ENCODE data around the gene MSANTD4. TPM values are rescaled to one million over a fixed set of nuclear protein-coding genes. Genes with fewer than 3 reads are reported as not detected.

Gene MSANTD4
- total RNA-seq, 1 experiment from 2014 or later: 17.5 TPM

DNA sequence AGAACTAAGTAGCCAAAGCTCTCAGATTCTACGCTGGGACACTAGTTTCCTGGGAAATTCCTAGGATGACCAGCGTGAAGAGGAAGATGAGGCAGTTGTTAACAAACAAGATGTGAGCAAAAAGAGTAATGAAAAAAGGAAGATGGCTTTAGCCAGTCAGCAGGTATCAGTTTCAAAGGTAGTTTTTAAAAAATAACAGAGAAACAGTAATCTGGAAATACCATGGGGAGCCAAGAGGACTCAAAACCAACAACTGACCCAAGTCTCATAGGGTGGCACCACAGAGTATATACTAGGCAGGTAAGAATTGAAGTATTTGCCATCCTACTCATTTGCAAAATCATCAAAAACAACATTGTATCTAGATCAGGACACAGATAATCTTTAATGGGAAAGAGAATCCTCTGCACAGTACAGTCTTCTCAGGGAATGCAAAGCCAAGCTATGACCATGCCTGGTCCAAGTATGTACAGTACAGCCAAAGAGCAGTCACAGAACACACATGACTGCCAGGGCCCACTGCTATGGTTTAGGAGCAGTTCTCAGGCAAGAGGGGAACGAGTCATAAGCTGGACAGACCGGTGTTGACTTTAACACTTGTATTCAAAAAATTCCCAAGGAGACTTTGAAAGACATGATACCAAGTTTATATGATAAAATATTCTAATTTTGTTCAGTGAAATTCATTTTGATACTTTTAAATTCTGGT lies 20.6 kb downstream of the MSANTD4 start:
- Mint-ChIP-seq H3K9me3 (peaks cover 20 to 28% of the 10 kb centered on the region in 2 experiments), H3K27ac (no peak overlapping the region), H3K4me3 (no peak overlapping the region), H3K36me3 (ENCODE audit: insufficient read depth in 1 of 3, low read depth in 3 of 3) (peaks cover 38 to 57% (median 50%) of the 10 kb centered on the region in 3 experiments), H3K27me3 (ENCODE audit: low read depth) (no peaks in the 10 kb centered on the region), H3K4me1 (peaks cover 7 to 8% of the 10 kb centered on the region in 2 experiments; a peak in 3 of 4 replicates)
- Histone ChIP-seq H3K79me2 (ENCODE audit: insufficient read depth, low read length) (no peaks in the 10 kb centered on the region), H3K9me3 (ENCODE audit: control insufficient read depth, low read depth, low read length) (peaks cover 4% of the 10 kb centered on the region), H3K9ac (ENCODE audit: extremely low read depth, insufficient read length, low read length) (no peak overlapping the region), H4K8ac (replicated peaks; ENCODE audit: insufficient read length, low read depth, low read length) (no peak overlapping the region), H2BK15ac (ENCODE audit: low read depth, low read length) (no peak overlapping the region), H2BK20ac (ENCODE audit: low read depth, low read length, poor library complexity, severe bottlenecking) (no peak overlapping the region), H3K23ac (ENCODE audit: insufficient read length, low read depth, low read length) (no peak overlapping the region), H4K20me1 (ENCODE audit: control insufficient read depth, insufficient read depth, insufficient read length) (no peaks in the 10 kb centered on the region), H3K4ac (ENCODE audit: low read depth, low read length) (no peak overlapping the region), H3K27me3 (ENCODE audit: insufficient read depth, low read length) (no peaks in the 10 kb centered on the region), H2AFZ (ENCODE audit: low read length) (no peak overlapping the region), H4K5ac (ENCODE audit: insufficient read length, low read depth, low read length) (no peak overlapping the region), H2AK5ac (ENCODE audit: insufficient read length, low read length) (no peak overlapping the region), H2BK12ac (ENCODE audit: insufficient read length, low read depth, low read length) (no peak overlapping the region), H3K56ac (ENCODE audit: insufficient read length, low read depth, low read length) (no peak overlapping the region), H2BK120ac (ENCODE audit: low read depth, low read length, poor library complexity, severe bottlenecking) (no peak overlapping the region), H2BK5ac (ENCODE audit: insufficient read length, low read length) (no peak overlapping the region), H3K18ac (ENCODE audit: insufficient read length, low read depth, low read length) (no peak overlapping the region), H3K27ac (ENCODE audit: insufficient read length, low read depth, low read length) (no peak overlapping the region), H3K14ac (ENCODE audit: insufficient read depth, low read length) (no peak overlapping the region), H3K4me2 (ENCODE audit: insufficient read depth, insufficient read length, low read length) (no peak overlapping the region), H3K79me1 (ENCODE audit: insufficient read depth, low read depth, low read length, poor library complexity, severe bottlenecking) (no peaks in the 10 kb centered on the region), H4K91ac (ENCODE audit: insufficient read length, low read depth, low read length) (no peak overlapping the region), H3K4me1 (ENCODE audit: insufficient read depth, low read length) (no peaks in the 10 kb centered on the region), H3T11ph (ENCODE audit: low read length) (no peak overlapping the region), H3K23me2 (ENCODE audit: insufficient read length, low read depth, low read length, poor library complexity, severe bottlenecking) (no peaks in the 10 kb centered on the region)
- no CpG with 5 or more reads among the region's 4 CpGs for WGBS (ENCODE audit: extremely low coverage, insufficient read length, low lambda C conversion rate)
- TF ChIP-seq, protein P1, sequence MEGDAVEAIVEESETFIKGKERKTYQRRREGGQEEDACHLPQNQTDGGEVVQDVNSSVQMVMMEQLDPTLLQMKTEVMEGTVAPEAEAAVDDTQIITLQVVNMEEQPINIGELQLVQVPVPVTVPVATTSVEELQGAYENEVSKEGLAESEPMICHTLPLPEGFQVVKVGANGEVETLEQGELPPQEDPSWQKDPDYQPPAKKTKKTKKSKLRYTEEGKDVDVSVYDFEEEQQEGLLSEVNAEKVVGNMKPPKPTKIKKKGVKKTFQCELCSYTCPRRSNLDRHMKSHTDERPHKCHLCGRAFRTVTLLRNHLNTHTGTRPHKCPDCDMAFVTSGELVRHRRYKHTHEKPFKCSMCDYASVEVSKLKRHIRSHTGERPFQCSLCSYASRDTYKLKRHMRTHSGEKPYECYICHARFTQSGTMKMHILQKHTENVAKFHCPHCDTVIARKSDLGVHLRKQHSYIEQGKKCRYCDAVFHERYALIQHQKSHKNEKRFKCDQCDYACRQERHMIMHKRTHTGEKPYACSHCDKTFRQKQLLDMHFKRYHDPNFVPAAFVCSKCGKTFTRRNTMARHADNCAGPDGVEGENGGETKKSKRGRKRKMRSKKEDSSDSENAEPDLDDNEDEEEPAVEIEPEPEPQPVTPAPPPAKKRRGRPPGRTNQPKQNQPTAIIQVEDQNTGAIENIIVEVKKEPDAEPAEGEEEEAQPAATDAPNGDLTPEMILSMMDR (conservative IDR thresholded peaks at IDR 0.05): no peak
- DNase-seq: no peak

Data from H9 (cell line).